ENCODE measurements around the gene SPTBN5. TPM values are rescaled to one million over a fixed set of nuclear protein-coding genes. Genes with fewer than 3 reads are reported as not detected.

Gene SPTBN5
- total RNA-seq, 3 donors from 2014 or later (not counting 1 experiment from before 2014, with no cell fraction given): 4.1 to 6.0 (median 5.2) TPM

GRCh38 chr15:41885841-41886240 is 8.0 kb downstream of the SPTBN5 start:
- no peak overlapping the region for H3K4me3 Mint-ChIP-seq

GRCh38 chr15:41885321-41885720 is 8.5 kb downstream of the SPTBN5 start:
- no peaks in the 10 kb centered on the region for H3K27me3 ChIP-seq (ENCODE audit: control insufficient read depth, insufficient read depth, low read length)
- H3K9me3 ChIP-seq (ENCODE audit: control insufficient read depth, insufficient read depth, low read length): no peaks in the 10 kb centered on the region

More at GRCh38 chr15:41885841-41886240, 8.0 kb downstream of the SPTBN5 start:
- no peaks in the 10 kb centered on the region for H3K9me3 ChIP-seq (ENCODE audit: control insufficient read depth, insufficient read depth, low read length)
- H3K36me3 Mint-ChIP-seq: no peaks in the 10 kb centered on the region
- ATAC-seq (no peak), DNase-seq (no peak)
- no peaks in the 10 kb centered on the region for H3K27me3 ChIP-seq (ENCODE audit: control insufficient read depth, insufficient read depth, low read length)
- 97% methylated on average over 14 of the region's 14 CpGs for WGBS (ENCODE audit: insufficient coverage)
- intact Hi-C loops (cut with micrococcal nuclease): no loop called here
- H3K27ac Mint-ChIP-seq: no peak overlapping the region
- no peaks in the 10 kb centered on the region for H3K9me3 Mint-ChIP-seq
- peaks cover 6 to 8% of the 10 kb centered on the region in 2 donors for H3K27me3 Mint-ChIP-seq (ENCODE audit: low read depth in 2 of 2)
- TF ChIP-seq CTCF (IDR thresholded peaks at IDR 0.05): no peak
- H3K4me1 Mint-ChIP-seq: peaks cover 16 to 38% of the 10 kb centered on the region in 2 donors
- H3K27ac ChIP-seq (ENCODE audit: low read length): no peak overlapping the region
- H3K36me3 ChIP-seq (ENCODE audit: control insufficient read depth, insufficient read depth, low read length): no peaks in the 10 kb centered on the region
- peaks cover 34% of the 10 kb centered on the region for H3K4me1 ChIP-seq (ENCODE audit: control insufficient read depth, insufficient read depth, low read length)
- H3K4me3 ChIP-seq (ENCODE audit: low read length): no peak overlapping the region

GRCh38 chr15:41884458-41884857 is 9.4 kb downstream of the SPTBN5 start:
- DNase-seq (no peak), ATAC-seq (no peak)
- 93% methylated on average over 7 of the region's 7 CpGs for WGBS (ENCODE audit: insufficient coverage)
- Histone ChIP-seq H3K27ac (ENCODE audit: low read length) (no peak overlapping the region), H3K9me3 (ENCODE audit: control insufficient read depth, insufficient read depth, low read length) (no peaks in the 10 kb centered on the region), H3K4me3 (ENCODE audit: low read length) (no peak overlapping the region), H3K36me3 (ENCODE audit: control insufficient read depth, insufficient read depth, low read length) (no peaks in the 10 kb centered on the region), H3K27me3 (ENCODE audit: control insufficient read depth, insufficient read depth, low read length) (no peaks in the 10 kb centered on the region), H3K4me1 (ENCODE audit: control insufficient read depth, insufficient read depth, low read length) (peaks cover 33% of the 10 kb centered on the region)
- H3K27me3 Mint-ChIP-seq (ENCODE audit: low read depth in 2 of 2): peaks cover 10 to 13% of the 10 kb centered on the region in 2 donors
- no peak for TF ChIP-seq CTCF (IDR thresholded peaks at IDR 0.05)
- H3K4me3 Mint-ChIP-seq: no peak overlapping the region
- H3K27ac Mint-ChIP-seq: no peak overlapping the region
- peaks cover 16 to 40% of the 10 kb centered on the region in 2 donors for H3K4me1 Mint-ChIP-seq
- intact Hi-C loops (cut with micrococcal nuclease): no loop called here
- no peaks in the 10 kb centered on the region for H3K36me3 Mint-ChIP-seq
- no peaks in the 10 kb centered on the region for H3K9me3 Mint-ChIP-seq

More at GRCh38 chr15:41885321-41885720, 8.5 kb downstream of the SPTBN5 start:
- no peak for TF ChIP-seq CTCF (IDR thresholded peaks at IDR 0.05)
- no peak overlapping the region for H3K4me3 Mint-ChIP-seq
- Histone ChIP-seq H3K4me3 (ENCODE audit: low read length) (no peak overlapping the region), H3K27ac (ENCODE audit: low read length) (no peak overlapping the region), H3K4me1 (ENCODE audit: control insufficient read depth, insufficient read depth, low read length) (peaks cover 34% of the 10 kb centered on the region), H3K36me3 (ENCODE audit: control insufficient read depth, insufficient read depth, low read length) (no peaks in the 10 kb centered on the region)
- H3K36me3 Mint-ChIP-seq: no peaks in the 10 kb centered on the region
- H3K9me3 Mint-ChIP-seq: no peaks in the 10 kb centered on the region
- no peak for DNase-seq
- peaks cover 10 to 13% of the 10 kb centered on the region in 2 donors for H3K27me3 Mint-ChIP-seq (ENCODE audit: low read depth in 2 of 2)
- no peak for ATAC-seq
- peaks cover 16 to 41% of the 10 kb centered on the region in 2 donors for H3K4me1 Mint-ChIP-seq
- intact Hi-C loops (cut with micrococcal nuclease): no loop called here
- H3K27ac Mint-ChIP-seq: no peak overlapping the region

GRCh38 chr15:41883484-41883825 is 10.4 kb downstream of the SPTBN5 start:
- Histone ChIP-seq H3K4me3 (ENCODE audit: low read length) (no peak overlapping the region), H3K9me3 (ENCODE audit: control insufficient read depth, insufficient read depth, low read length) (no peaks in the 10 kb centered on the region), H3K27ac (ENCODE audit: low read length) (no peak overlapping the region), H3K27me3 (ENCODE audit: control insufficient read depth, insufficient read depth, low read length) (no peaks in the 10 kb centered on the region), H3K4me1 (ENCODE audit: control insufficient read depth, insufficient read depth, low read length) (peaks cover 23% of the 10 kb centered on the region), H3K36me3 (ENCODE audit: control insufficient read depth, insufficient read depth, low read length) (no peaks in the 10 kb centered on the region)
- no peak for TF ChIP-seq CTCF (IDR thresholded peaks at IDR 0.05)
- Mint-ChIP-seq H3K4me3 (no peak overlapping the region), H3K36me3 (no peaks in the 10 kb centered on the region), H3K27me3 (ENCODE audit: low read depth in 2 of 2) (peaks cover 10 to 13% of the 10 kb centered on the region in 2 donors), H3K9me3 (no peaks in the 10 kb centered on the region), H3K27ac (no peak overlapping the region), H3K4me1 (peaks cover 11 to 30% of the 10 kb centered on the region in 2 donors)
- ATAC-seq (no peak), DNase-seq (no peak)
- WGBS (ENCODE audit: insufficient coverage): 89% methylated on average over 2 of the region's 2 CpGs
- intact Hi-C loops (cut with micrococcal nuclease): no loop called here
